Measurements from ENCODE around the gene OPTC. TPM values are rescaled to one million over a fixed set of nuclear protein-coding genes. Genes with fewer than 3 reads are reported as not detected.

Gene OPTC
- total RNA-seq, 1 donor, result not detected

DNA sequence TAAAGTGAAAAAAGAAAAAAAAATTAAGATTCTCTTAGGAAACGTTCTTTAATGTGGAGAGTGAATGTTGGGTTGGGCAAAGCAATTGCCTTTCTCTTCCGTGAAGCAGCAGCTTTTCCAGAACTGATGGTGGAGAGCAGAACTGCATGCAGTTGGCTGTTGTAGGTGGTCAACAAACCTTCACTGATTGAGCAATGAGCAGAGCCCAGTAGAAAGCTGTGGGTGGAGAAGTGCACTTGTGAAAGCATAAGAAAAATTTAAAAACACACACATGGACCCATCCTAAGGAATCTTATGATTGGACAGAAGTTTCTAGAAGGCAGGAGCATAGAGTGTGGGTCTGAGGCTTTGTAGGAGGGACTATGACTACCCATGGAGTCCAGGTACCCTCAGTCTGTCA lies 13.9 kb upstream of the OPTC start:
- no peaks in the 10 kb centered on the region for H3K79me2 ChIP-seq (ENCODE audit: insufficient read depth, low read length)
- peak overlapping the region; percentile 83 for H2AFZ ChIP-seq (ENCODE audit: low read length)
- no peaks in the 10 kb centered on the region for H3K9me3 ChIP-seq (ENCODE audit: low read depth, low read length)
- no peaks in the 10 kb centered on the region for H4K20me1 ChIP-seq (ENCODE audit: insufficient read depth, low read length)
- no peaks in the 10 kb centered on the region for H3K36me3 ChIP-seq (ENCODE audit: insufficient read depth, low read length)
- H3K27ac ChIP-seq (ENCODE audit: low read depth, low read length), result peak overlapping the region; percentile 78
- H3K4me2 ChIP-seq (ENCODE audit: insufficient read depth, low read length), result peak overlapping the region; percentile 86
- TF ChIP-seq, protein P1, sequence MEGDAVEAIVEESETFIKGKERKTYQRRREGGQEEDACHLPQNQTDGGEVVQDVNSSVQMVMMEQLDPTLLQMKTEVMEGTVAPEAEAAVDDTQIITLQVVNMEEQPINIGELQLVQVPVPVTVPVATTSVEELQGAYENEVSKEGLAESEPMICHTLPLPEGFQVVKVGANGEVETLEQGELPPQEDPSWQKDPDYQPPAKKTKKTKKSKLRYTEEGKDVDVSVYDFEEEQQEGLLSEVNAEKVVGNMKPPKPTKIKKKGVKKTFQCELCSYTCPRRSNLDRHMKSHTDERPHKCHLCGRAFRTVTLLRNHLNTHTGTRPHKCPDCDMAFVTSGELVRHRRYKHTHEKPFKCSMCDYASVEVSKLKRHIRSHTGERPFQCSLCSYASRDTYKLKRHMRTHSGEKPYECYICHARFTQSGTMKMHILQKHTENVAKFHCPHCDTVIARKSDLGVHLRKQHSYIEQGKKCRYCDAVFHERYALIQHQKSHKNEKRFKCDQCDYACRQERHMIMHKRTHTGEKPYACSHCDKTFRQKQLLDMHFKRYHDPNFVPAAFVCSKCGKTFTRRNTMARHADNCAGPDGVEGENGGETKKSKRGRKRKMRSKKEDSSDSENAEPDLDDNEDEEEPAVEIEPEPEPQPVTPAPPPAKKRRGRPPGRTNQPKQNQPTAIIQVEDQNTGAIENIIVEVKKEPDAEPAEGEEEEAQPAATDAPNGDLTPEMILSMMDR (IDR thresholded peaks at IDR 0.05; ENCODE audit: extremely low read depth, low read depth, low read length), result peak; percentile 24
- H3K4me1 ChIP-seq (ENCODE audit: insufficient read depth, low read length), result peaks cover 35% of the 10 kb centered on the region
- peak overlapping the region; percentile 55 for H3K4me3 ChIP-seq (ENCODE audit: insufficient read depth, low read length)
- peaks cover 2% of the 10 kb centered on the region for H3K27me3 ChIP-seq (ENCODE audit: insufficient read depth, low read length)
- no peak for DNase-seq (ENCODE audit: insufficient read length, low spot score, missing footprints)

GRCh38 chr1:203480525-203481084 lies 13.3 kb upstream of the OPTC start:
- no peaks in the 10 kb centered on the region for H4K20me1 ChIP-seq (ENCODE audit: insufficient read depth, low read length)
- peak overlapping the region; percentile 78 for H3K27ac ChIP-seq (ENCODE audit: low read depth, low read length)
- H3K36me3 ChIP-seq (ENCODE audit: insufficient read depth, low read length), result no peaks in the 10 kb centered on the region
- H3K9me3 ChIP-seq (ENCODE audit: low read depth, low read length), result no peaks in the 10 kb centered on the region
- peak overlapping the region; percentile 83 for H2AFZ ChIP-seq (ENCODE audit: low read length)
- DNase-seq (ENCODE audit: insufficient read length, low spot score, missing footprints), result peak; percentile 97
- TF ChIP-seq, protein P1 (IDR thresholded peaks at IDR 0.05; ENCODE audit: extremely low read depth, low read depth, low read length), result no peak
- H3K4me1 ChIP-seq (ENCODE audit: insufficient read depth, low read length), result peaks cover 32% of the 10 kb centered on the region
- peak overlapping the region; percentile 55 for H3K4me3 ChIP-seq (ENCODE audit: insufficient read depth, low read length)
- H3K4me2 ChIP-seq (ENCODE audit: insufficient read depth, low read length), result peak overlapping the region; percentile 86
- H3K79me2 ChIP-seq (ENCODE audit: insufficient read depth, low read length), result no peaks in the 10 kb centered on the region
- peaks cover 2% of the 10 kb centered on the region for H3K27me3 ChIP-seq (ENCODE audit: insufficient read depth, low read length)

DNA sequence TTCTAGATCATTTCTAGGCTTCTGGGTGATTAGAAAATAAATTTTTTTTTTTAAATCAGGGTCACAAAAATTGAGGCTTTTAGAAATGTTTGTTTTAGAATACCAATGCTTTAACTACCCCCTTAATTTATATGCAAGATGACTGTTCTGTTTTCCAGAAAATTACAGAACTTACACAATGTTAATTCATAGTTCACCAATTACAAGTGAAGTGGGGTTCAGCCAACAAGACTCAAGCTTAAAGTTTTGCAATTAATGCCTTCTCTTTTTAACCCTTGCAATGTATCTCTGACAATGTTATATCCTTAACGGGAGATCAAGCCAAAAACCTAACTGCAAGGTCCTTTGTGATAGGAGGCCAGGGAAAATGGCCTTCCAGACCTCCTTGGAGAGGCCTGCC lies 12.8 kb upstream of the OPTC start:
- H3K79me2 ChIP-seq (ENCODE audit: insufficient read depth, low read length), result no peaks in the 10 kb centered on the region
- H3K4me1 ChIP-seq (ENCODE audit: insufficient read depth, low read length), result peaks cover 28% of the 10 kb centered on the region
- peak overlapping the region; percentile 86 for H3K4me2 ChIP-seq (ENCODE audit: insufficient read depth, low read length)
- TF ChIP-seq, protein P1 (IDR thresholded peaks at IDR 0.05; ENCODE audit: extremely low read depth, low read depth, low read length), result no peak
- DNase-seq (ENCODE audit: insufficient read length, low spot score, missing footprints), result no peak
- H3K27ac ChIP-seq (ENCODE audit: low read depth, low read length), result peak overlapping the region; percentile 78
- no peak overlapping the region for H3K4me3 ChIP-seq (ENCODE audit: insufficient read depth, low read length)
- H3K36me3 ChIP-seq (ENCODE audit: insufficient read depth, low read length), result no peaks in the 10 kb centered on the region
- peaks cover 2% of the 10 kb centered on the region for H3K27me3 ChIP-seq (ENCODE audit: insufficient read depth, low read length)
- no peaks in the 10 kb centered on the region for H4K20me1 ChIP-seq (ENCODE audit: insufficient read depth, low read length)
- no peaks in the 10 kb centered on the region for H3K9me3 ChIP-seq (ENCODE audit: low read depth, low read length)
- peak overlapping the region; percentile 39 for H2AFZ ChIP-seq (ENCODE audit: low read length)

DNA sequence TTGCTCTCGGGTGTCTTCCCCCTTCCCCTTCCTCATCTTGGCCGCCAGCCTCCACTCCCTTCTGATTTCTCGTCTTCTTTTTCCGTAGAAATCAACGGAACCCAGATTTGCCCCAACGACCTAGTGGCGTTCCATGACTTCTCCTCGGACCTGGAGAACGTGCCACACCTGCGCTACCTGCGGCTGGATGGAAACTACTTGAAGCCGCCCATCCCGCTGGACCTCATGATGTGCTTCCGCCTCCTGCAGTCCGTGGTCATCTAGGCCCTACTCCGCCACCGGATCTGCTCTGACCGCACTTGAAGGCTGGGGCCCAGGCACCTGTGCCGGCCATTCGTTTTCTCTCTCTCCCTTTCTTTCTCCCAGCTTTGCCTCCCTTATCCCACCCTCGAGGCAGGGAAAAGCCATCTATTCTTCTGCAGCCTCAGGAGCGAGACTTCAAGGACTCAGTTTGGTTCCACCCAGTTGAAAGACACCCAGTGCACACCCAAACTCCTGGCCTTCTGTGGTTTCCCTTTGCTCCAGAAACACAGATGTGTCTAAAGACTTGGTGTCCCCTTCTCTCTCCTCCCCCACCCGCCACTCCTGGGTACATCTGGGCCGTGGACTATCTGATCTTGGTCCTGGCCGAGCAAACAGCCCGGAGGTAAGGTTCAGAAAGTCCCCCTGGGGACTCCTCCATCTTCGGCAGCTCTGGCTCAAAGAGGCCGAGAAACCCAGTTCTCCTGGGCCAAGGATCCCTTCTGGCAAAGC lies 7.2 kb upstream of the OPTC start:
- Histone ChIP-seq H3K79me2 (ENCODE audit: insufficient read depth, low read length) (no peaks in the 10 kb centered on the region), H3K4me2 (ENCODE audit: insufficient read depth, low read length) (peak overlapping the region; percentile 71), H3K36me3 (ENCODE audit: insufficient read depth, low read length) (no peaks in the 10 kb centered on the region), H4K20me1 (ENCODE audit: insufficient read depth, low read length) (no peaks in the 10 kb centered on the region), H3K4me3 (ENCODE audit: insufficient read depth, low read length) (peak overlapping the region; percentile 72), H3K27me3 (ENCODE audit: insufficient read depth, low read length) (peaks cover 20% of the 10 kb centered on the region), H3K9me3 (ENCODE audit: low read depth, low read length) (no peaks in the 10 kb centered on the region), H2AFZ (ENCODE audit: low read length) (peak overlapping the region; percentile 97), H3K4me1 (ENCODE audit: insufficient read depth, low read length) (peaks cover 9% of the 10 kb centered on the region), H3K27ac (ENCODE audit: low read depth, low read length) (peak overlapping the region; percentile 64)
- no peak for DNase-seq (ENCODE audit: insufficient read length, low spot score, missing footprints)
- TF ChIP-seq, protein P1 (IDR thresholded peaks at IDR 0.05; ENCODE audit: extremely low read depth, low read depth, low read length), result no peak
